Occipital lobe (tissue), 2 donors: Measurements from ENCODE around the gene ZNF740. TPM values are rescaled to one million over a fixed set of nuclear protein-coding genes. Genes with fewer than 3 reads are reported as not detected.
A peak's percentile ranks its signal among the peaks of the same experiment; 100 is the strongest.

ENCODE experiments used
- DNase-seq: peaks from one replicate; lab custom pipeline; 2025; lab: John Stamatoyannopoulos, UW
- total RNA-seq: library from RNA; depleted of rRNA; stranded (reverse); fragments of >200 nt; gene quantifications from one replicate; pipeline ENCODE4 v1.2.3, GENCODE V29; 2014

The ZNF740 gene
- total RNA-seq, 1 donor from 2014 or later = 19.7 TPM

GRCh38 chr12:53214221-53214620, 33.7 kb downstream of the ZNF740 start:
- DNase-seq = no peak

DNA sequence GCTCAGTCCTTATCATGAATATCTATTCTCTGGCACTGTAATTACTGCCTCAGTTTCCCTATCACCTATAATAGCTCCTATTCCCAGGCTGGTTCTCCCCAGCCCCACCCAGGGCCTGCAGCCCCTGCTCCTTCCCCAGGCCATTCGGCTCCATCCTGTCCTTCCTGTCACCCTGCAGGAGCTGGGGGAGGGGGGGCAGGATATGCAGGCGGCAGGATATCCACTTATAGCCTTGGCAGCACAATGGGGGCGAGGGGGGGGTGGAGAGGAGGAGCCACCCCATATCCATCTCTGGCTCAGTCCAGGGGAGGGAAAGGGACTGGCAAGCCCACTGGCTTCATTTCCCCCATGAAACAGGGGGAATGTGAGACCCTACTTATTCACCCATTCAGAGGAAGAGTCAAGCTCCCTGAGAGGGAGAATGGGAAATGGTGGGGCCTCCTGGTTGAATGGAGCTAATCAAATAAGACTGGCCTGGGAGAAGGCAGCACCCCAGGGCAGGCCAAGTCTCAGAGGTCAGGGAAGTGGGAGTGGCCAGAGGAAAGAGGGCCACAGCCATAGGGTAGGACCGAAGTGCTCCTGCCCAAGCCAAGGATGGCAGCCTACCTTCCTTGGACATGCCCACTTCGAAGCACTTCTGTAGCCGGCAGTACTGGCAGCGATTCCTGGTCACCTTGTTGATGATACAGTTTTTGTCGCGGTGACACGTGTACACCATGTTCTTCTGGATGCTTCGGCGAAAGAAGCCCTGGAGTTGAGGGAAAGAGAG, 34.3 kb downstream of the ZNF740 start:
- no peak for DNase-seq

DNA sequence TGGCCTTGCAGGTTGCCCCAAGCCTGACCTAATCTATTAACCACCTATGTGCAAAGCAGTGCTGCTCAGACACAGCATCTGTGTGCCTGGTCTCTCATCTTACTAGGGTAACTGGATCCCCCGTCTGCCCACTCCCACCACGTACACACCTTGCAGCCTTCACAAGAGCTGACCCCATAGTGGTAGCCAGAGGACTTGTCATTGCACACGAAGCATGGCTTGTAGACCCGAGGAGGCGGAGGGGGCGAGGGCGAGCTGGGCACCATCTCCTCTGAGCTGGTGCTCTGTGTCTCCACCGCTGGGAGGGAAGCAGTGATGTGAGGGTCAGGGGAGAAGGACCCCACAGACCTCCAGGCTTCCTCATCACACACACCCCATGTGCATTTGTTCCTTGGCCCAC, 35.0 kb downstream of the ZNF740 start:
- no peak for DNase-seq

DNA sequence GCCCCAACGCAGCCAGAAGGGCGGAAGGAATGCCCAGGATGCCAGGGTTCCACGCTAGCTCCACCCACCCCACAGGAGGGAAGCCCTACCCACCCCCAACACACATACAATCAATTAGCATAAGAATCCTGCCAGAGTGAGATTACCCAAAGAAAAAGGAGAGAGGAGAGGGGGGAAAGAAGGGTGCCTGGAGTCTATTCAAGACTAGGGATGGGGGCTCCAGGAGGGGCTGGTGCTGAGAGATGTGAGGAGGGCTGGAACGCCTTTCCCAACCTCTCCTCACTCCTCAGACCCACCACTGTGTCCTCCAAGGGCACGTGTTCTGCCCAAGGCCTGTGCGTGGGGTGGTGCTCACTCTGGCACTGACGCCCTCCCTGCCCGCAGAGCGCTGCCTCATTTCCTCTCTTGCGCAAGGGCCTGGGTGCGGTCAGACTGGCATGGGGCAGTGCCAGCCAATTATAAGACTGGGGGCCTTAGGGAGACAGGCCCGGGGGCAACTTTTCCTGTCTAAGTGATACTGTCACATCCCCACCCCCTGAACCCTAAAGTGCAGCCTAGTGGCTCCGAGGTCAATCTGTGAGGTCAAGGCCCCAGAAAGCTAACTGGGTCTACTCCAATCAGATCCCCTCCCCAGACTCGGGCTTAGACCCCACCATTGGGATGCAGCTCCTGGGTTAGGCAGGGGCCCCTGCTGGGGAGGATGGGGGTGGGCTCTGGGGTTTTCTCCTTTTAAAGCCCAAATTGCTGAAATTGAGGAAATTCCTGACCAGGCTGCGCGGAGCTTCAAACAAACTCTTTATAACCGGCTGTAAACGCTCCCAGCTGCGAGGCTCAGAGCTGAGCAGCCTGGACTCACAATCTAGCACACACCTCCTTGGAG, 36.8 kb downstream of the ZNF740 start:
- no peak for DNase-seq

GRCh38 chr12:53217931-53218307, 37.4 kb downstream of the ZNF740 start:
- DNase-seq = no peak

DNA sequence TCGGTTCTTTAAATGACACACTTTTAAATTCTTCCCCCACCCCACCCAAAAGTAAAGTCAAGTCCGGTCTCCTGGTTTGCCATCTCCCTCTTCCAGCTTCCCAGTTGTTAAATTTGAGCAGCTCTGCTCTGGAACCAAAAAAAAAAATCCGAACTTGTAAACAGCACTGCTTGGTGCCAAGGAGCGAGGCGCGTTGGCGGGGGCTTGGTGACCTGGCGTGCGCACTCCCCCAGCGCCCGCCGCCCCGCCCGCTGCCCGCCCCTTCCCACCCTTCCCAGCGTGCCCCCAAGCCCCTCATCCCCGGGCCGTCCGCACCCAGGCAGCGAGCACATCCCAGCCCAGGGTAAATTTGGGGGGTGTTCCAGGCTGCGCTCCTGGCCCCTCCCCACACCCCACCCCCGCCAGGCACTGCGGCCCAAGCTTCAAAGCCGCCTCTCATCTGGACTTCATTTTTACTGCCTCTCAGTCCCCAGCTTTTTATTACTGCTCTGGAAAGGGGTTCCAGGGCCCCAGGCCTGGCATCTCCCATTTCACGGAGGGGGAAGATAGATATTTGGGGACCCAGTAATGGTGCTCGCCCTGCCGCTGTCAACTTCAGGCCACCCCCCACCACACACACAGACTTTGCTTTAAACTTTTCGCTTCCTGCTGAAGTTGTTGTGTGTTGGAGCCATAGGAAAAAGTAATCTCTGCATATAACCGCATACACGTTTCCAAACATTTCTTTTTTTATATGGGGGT, 38.2 kb downstream of the ZNF740 start:
- no peak for DNase-seq

GRCh38 chr12:53219292-53219955, 38.9 kb downstream of the ZNF740 start:
- no peak for DNase-seq

DNA sequence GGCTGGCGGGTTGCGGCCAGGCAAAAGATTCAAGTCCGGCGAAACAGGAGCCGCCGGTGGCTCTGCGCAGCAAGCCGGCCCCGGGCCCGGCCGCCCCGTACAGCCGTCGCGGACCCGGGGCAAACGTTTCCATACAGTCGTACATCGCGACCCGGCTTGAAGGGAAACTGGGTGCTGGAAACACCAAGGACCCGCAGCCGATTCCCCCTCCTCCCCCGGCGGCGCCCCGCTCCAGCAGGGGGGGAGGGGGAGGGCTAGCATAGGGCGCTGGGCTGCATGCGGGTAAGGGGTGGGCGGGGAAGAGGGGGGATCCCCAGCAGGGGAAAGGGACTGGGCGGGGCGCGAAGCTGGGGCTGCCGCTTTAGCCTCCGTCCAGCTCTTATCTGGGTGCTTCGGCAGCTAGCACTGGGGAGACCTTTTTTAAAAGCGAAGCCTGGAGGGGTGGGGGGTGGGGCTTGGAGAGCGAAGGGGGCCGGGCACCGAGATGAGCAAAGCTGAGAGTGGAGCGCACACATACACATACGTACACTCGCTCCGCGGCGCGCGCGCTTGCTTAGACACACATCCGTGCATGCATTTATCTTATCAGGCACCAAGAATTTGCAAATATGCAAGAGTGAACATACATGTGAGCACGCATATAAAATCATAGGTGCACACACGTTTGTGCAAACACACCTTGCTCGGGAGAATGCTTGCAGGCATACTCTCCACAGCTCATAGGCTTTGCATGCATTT, 39.6 kb downstream of the ZNF740 start:
- DNase-seq = peak; percentile 59

- DNase-seq = peak; percentile 78
Observed at GRCh38 chr12:53220694-53221202, 40.2 kb downstream of the ZNF740 start.

DNA sequence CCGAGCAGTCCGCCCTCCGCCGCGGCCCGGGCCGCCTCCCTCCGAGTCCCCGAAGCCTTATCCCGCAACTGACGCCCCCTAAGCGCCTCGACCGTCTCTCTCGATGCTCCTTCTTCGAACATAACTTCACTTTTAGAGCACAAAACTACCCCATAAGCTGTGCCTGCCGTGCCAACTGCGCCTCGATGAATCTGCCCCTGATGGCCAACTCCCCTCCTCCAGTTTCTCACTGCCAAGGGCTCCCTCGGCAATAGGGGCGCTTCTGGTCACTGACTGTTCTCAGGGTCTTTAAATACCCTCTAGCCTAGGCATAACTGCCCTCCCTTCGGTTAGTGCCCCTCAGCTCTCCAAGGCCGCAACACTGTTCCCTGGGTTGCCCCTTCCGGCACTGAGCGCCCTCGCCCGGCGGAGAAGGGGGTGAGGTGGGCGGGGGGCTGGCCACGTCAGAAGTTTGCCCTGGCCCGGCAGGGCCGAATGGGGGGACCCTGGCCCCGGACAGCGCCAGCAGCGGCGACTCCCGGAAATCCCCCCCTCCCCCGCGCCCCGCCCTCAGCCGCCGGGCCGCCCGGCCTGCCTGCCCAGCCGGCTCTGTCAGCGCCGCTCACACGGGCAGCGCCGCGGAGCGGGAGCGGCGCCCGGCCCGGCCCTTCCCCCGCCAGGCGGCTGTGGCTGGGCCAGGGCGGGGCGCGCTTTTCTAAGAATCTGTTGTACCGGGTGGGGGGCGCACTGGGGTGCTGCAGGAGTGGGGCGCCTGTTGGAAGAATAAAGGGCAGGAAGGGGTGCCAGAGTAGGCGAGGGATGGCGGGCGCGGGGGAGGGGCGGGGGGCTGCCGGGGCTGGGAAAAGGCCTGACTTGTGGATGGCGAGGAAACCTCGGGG, 40.9 kb downstream of the ZNF740 start:
- DNase-seq = peak; percentile 24

- no peak for DNase-seq
Observed at GRCh38 chr12:53222170-53222721, 41.7 kb downstream of the ZNF740 start.

- DNase-seq = no peak
Observed at GRCh38 chr12:53222806-53223261, 42.3 kb downstream of the ZNF740 start.

GRCh38 chr12:53223389-53224060, 43.0 kb downstream of the ZNF740 start:
- no peak for DNase-seq

DNA sequence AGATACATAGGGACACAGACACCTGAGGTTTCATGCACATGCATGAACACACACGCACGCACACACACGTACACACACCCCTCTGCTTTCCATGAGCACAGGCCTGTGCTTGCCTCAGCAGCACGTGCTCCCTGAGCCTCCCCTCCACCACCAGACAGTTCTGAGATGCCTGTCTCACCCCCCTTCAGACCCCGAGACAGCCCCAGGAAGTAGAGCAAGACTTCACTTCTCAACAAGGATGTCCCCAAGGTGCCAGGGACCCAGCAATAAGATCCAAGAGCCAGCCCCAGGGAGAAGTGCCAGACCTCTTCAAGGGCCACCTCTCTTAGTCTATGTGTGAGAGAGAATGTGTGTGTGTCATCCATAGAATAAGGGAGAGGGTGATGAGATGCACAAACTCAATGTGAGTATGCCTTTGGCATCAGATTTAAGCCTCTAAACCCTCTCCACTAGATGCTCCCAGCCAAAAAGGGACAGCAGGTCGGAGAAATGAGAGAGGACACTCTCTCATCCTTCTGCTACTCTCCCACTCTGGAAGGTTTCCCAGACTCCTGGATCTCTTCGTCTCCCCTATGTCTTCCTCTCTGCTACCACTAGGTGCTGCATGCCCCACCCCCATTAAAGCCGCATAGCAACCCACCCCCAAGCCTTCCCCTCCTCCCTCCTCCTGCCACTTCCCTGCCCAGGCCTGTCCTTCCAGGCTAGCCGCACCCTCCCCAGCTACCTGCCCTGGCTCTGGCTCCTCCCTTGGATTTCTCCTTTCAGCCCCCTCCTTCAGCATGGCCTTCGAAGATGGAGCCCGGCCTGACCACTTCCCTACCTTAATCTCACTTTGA, 43.8 kb downstream of the ZNF740 start:
- no peak for DNase-seq

GRCh38 chr12:53224897-53225634, 44.5 kb downstream of the ZNF740 start:
- DNase-seq = no peak

GRCh38 chr12:53225635-53226424, 45.3 kb downstream of the ZNF740 start:
- no peak for DNase-seq
